ENCODE results near the gene EFR3B. TPM values are rescaled to one million over a fixed set of nuclear protein-coding genes. Genes with fewer than 3 reads are reported as not detected.
A peak's percentile ranks its signal among the peaks of the same experiment; 100 is the strongest.
"Not testable (repeated sequence)": the region's sequence is repeated elsewhere in the genome, so short reads cannot be mapped to it uniquely, and the experiment has no call there.

The EFR3B gene
- total and polyA plus RNA-seq, 4 donors: 14.4 to 47.6 (median 42.5) TPM

DNA sequence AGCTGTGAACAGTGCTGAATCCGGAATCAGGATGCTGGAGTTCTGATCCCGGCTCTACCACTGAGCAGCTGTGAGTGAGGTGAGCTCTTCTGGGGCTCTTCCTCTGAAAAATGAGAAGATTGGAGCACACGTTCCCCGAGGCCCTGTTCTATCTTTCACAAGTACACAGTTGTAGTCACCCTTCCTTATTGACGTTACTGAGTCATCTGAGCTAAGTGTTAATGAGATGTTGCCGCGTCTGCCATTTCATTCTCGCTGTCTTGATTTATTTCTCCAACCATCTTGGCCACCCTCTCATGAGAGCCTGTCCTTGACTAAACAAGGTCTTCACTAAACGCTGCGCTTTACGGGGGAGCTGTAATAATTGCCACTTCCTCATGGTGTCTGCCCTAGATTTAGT, 31.9 kb upstream of the EFR3B start:
- H3K36me3 ChIP-seq (ENCODE audit: control insufficient read depth, insufficient read depth, low read length): no peaks in the 10 kb centered on the region
- no peaks in the 10 kb centered on the region for H3K4me1 ChIP-seq (ENCODE audit: control insufficient read depth, insufficient read depth, low read length)
- 75% methylated on average over 2 of the region's 11 CpGs for WGBS (ENCODE audit: insufficient coverage)
- no peaks in the 10 kb centered on the region for H3K9me3 ChIP-seq (ENCODE audit: control insufficient read depth, insufficient read depth, low read length)
- H3K4me3 ChIP-seq (ENCODE audit: low read depth, low read length): no peak overlapping the region
- peak in 1 of 6 donors; percentile 18 for DNase-seq (ENCODE audit: low read depth in 4 of 6, low spot score in 6 of 6)
- no peaks in the 10 kb centered on the region for H3K27me3 ChIP-seq (ENCODE audit: control insufficient read depth, insufficient read depth, low read length)
- H3K27ac ChIP-seq (ENCODE audit: low read depth, low read length): no peak overlapping the region

DNA sequence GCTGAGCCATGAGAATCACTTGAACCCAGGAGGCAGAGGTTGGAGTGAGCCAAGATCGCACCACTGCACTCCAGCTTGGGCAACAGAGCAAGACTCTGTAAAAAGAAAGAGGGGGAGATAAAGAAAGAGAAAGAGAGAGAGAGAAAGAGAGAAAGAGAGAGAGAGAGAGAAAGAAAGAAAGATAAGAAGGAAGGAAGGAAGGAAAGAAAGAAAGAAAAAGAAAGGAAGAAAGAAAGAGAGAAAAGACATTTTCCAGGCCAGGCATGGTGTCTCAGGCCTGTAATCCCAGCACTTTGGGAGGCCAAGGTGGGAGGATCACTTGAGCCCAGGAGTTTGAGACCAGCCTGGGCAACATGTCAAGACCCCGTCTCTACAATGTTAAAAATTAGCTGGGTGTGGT, 30.5 kb upstream of the EFR3B start:
- H3K27me3 ChIP-seq (ENCODE audit: control insufficient read depth, insufficient read depth, low read length); H3K9me3 ChIP-seq (ENCODE audit: control insufficient read depth, insufficient read depth, low read length); H3K4me1 ChIP-seq (ENCODE audit: control insufficient read depth, insufficient read depth, low read length); DNase-seq (ENCODE audit: low read depth in 4 of 6, low spot score in 6 of 6); H3K36me3 ChIP-seq (ENCODE audit: control insufficient read depth, insufficient read depth, low read length); H3K4me3 ChIP-seq (ENCODE audit: low read depth, low read length); H3K27ac ChIP-seq (ENCODE audit: low read depth, low read length): not testable (repeated sequence)
- WGBS (ENCODE audit: insufficient coverage): 100% methylated on average over 2 of the region's 2 CpGs

DNA sequence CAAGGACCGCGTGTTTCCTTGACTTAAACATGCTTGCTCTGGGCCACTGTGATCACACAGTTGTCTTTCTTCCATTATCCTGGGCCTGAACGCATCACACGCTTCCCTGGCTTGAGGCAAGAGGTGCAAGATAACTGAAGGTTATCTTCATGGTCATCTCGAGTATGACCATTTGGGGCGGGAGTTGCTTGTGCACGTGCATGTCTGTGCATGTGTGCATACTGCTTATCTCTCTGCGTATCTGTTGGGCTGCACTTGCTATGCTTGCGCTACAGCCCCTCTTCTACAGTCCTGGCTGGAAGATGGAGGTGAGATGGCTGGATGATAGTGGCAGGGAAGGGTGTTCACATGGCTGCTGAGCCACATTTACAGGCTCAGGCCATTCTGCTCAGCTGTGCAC, 27.2 kb upstream of the EFR3B start:
- H3K4me3 ChIP-seq (ENCODE audit: low read depth, low read length): no peak overlapping the region
- H3K27ac ChIP-seq (ENCODE audit: low read depth, low read length): no peak overlapping the region
- H3K9me3 ChIP-seq (ENCODE audit: control insufficient read depth, insufficient read depth, low read length): no peaks in the 10 kb centered on the region
- WGBS (ENCODE audit: insufficient coverage): 97% methylated on average over 8 of the region's 9 CpGs
- no peaks in the 10 kb centered on the region for H3K36me3 ChIP-seq (ENCODE audit: control insufficient read depth, insufficient read depth, low read length)
- no peaks in the 10 kb centered on the region for H3K4me1 ChIP-seq (ENCODE audit: control insufficient read depth, insufficient read depth, low read length)
- DNase-seq (ENCODE audit: low read depth in 4 of 6, low spot score in 6 of 6): no peak
- H3K27me3 ChIP-seq (ENCODE audit: control insufficient read depth, insufficient read depth, low read length): no peaks in the 10 kb centered on the region

DNA sequence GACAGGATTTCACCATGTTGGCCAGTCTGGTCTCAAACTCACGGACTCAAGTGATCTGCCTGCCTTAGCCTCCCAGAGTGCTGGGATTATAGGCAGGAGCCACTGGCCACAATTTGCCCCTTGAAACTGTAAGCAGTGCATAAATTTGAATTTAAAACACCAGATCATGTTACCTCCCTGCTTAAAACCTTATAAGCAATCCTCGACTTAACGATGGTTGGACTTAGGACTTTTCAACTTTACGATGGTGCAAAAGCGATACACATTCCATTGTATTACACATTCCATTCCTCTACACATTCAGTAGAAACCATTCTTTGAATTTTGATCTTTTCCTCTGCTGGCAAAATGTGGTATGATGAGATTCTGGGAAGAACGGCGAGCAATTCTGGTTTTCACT, 23.2 kb upstream of the EFR3B start:
- Histone ChIP-seq H3K27me3 (ENCODE audit: control insufficient read depth, insufficient read depth, low read length) (no peaks in the 10 kb centered on the region), H3K4me1 (ENCODE audit: control insufficient read depth, insufficient read depth, low read length) (no peaks in the 10 kb centered on the region), H3K27ac (ENCODE audit: low read depth, low read length) (no peak overlapping the region), H3K36me3 (ENCODE audit: control insufficient read depth, insufficient read depth, low read length) (no peaks in the 10 kb centered on the region), H3K4me3 (ENCODE audit: low read depth, low read length) (no peak overlapping the region), H3K9me3 (ENCODE audit: control insufficient read depth, insufficient read depth, low read length) (no peaks in the 10 kb centered on the region)
- DNase-seq (ENCODE audit: low read depth in 4 of 6, low spot score in 6 of 6): no peak
- WGBS (ENCODE audit: insufficient coverage): 100% methylated on average over 3 of the region's 7 CpGs

DNA sequence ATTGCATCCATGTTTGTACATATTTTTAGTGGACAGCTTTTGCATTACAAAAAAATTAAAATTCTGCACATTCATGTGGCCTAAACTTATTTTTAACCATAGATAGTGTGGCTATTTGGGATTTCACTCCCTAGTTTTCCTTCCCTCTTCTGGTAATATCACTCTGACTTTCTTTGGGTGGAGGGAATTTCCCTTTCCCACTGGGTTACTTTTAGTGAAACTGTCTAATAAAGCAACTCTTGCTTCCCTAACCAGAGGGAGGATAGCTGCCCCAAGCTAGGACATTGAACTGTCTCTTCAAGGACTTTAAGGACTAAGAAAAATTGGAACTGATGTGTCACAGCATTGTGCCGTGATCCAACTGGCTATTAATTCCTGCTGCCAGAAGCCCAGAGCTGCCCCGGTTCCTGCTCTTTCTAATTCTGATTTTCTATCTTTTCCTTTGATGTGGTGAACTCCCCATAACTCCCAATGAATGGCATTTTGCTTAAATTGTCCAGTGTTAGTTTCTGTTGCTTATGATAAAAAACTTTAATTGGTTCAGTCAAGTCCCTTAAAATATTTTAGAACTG, 20.0 kb upstream of the EFR3B start:
- Histone ChIP-seq H3K27me3 (ENCODE audit: control insufficient read depth, insufficient read depth, low read length) (no peaks in the 10 kb centered on the region), H3K4me3 (ENCODE audit: low read depth, low read length) (no peak overlapping the region), H3K9me3 (ENCODE audit: control insufficient read depth, insufficient read depth, low read length) (no peaks in the 10 kb centered on the region), H3K36me3 (ENCODE audit: control insufficient read depth, insufficient read depth, low read length) (no peaks in the 10 kb centered on the region), H3K27ac (ENCODE audit: low read depth, low read length) (no peak overlapping the region), H3K4me1 (ENCODE audit: control insufficient read depth, insufficient read depth, low read length) (no peaks in the 10 kb centered on the region)
- DNase-seq (ENCODE audit: low read depth in 4 of 6, low spot score in 6 of 6): no peak
- no CpG with 5 or more reads among the region's 2 CpGs for WGBS (ENCODE audit: insufficient coverage)

DNA sequence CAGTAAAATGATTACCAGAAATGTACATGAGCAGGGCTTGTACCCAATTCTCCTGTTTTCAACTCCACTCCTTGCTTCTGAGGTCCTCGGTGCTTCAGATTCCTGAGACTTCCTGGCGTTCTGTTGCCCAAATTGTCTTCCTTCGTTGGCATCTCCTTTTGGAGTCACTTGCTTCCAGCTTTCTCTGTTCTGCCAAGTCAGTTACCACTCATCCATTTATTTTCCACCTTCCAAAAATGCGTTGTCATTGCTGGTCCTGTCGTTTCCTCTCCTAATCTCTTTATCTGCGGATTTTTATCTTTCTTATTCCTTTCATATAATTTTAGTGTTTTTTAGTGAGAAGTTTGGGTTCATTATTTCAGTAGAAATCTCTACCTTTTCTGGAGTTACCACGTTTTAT, 18.5 kb upstream of the EFR3B start:
- Histone ChIP-seq H3K4me3 (ENCODE audit: low read depth, low read length) (no peak overlapping the region), H3K27me3 (ENCODE audit: control insufficient read depth, insufficient read depth, low read length) (no peaks in the 10 kb centered on the region), H3K27ac (ENCODE audit: low read depth, low read length) (no peak overlapping the region), H3K9me3 (ENCODE audit: control insufficient read depth, insufficient read depth, low read length) (no peaks in the 10 kb centered on the region), H3K36me3 (ENCODE audit: control insufficient read depth, insufficient read depth, low read length) (no peaks in the 10 kb centered on the region), H3K4me1 (ENCODE audit: control insufficient read depth, insufficient read depth, low read length) (no peaks in the 10 kb centered on the region)
- WGBS (ENCODE audit: insufficient coverage): 82% methylated on average over 3 of the region's 7 CpGs
- DNase-seq (ENCODE audit: low read depth in 4 of 6, low spot score in 6 of 6): no peak

DNA sequence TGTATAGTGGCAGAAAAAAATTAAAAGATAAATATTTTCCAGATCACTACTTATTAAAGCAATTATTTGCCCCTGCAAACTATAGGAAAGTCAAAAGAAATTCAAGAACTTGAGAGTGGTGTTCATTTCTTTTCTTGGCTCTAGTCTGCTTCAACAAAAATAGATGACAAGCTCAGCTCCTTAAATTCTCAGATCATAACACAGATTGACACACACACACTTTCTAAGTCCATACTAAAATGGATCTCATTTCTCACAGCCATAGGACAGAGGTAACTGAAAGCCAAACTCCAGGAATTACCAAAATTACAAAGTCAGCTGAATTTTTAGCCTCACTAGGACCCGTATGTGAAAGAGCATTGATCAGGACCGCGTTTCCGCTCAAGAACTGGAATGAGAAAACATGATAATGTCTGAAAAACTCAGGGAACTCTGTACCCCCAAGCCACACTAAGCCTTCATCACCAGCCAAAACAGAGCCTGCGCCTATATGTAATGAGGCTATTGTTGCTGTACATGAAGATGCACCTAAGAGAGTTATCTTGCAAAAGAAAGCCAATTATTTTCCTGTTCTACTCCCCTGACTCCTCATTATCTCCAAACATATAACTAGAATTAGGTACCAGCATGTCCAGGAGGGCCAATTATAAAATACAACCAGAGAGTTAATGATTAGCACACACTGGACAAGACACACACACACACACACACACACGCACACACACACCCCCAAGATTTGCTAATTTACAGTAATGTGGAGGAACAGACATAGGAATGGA, 16.5 kb upstream of the EFR3B start:
- no peaks in the 10 kb centered on the region for H3K4me1 ChIP-seq (ENCODE audit: control insufficient read depth, insufficient read depth, low read length)
- H3K36me3 ChIP-seq (ENCODE audit: control insufficient read depth, insufficient read depth, low read length): no peaks in the 10 kb centered on the region
- no peak overlapping the region for H3K27ac ChIP-seq (ENCODE audit: low read depth, low read length)
- H3K27me3 ChIP-seq (ENCODE audit: control insufficient read depth, insufficient read depth, low read length): no peaks in the 10 kb centered on the region
- 67% methylated on average over 1 of the region's 6 CpGs for WGBS (ENCODE audit: insufficient coverage)
- peak in 1 of 6 donors; percentile 72 for DNase-seq (ENCODE audit: low read depth in 4 of 6, low spot score in 6 of 6)
- H3K4me3 ChIP-seq (ENCODE audit: low read depth, low read length): no peak overlapping the region
- no peaks in the 10 kb centered on the region for H3K9me3 ChIP-seq (ENCODE audit: control insufficient read depth, insufficient read depth, low read length)

DNA sequence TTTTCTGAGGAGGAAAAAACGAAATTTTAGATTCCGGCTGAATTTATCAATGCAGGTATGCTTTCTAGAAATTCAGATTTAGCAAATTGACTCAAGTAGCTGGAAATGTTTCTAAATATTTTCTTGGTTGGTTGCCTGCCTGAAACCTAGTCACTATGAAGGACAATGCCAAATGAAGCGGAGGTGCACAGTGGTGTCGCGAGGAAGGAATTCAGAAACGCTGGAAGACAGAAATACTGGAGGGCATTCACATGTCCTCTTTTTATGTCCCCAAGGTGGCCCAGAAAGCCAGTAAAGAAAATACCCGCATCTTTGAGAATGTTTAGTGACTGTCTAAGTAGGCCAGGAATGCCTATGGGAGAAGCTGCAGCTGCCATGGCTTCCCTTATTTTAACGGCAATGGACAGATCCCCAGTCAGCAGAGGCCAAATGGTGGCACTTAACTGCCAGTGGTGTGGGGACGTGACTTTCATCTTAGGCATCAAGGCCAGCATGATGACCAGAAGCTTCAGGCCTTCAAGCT, 15.8 kb upstream of the EFR3B start:
- no peaks in the 10 kb centered on the region for H3K27me3 ChIP-seq (ENCODE audit: control insufficient read depth, insufficient read depth, low read length)
- DNase-seq (ENCODE audit: low read depth in 4 of 6, low spot score in 6 of 6): no peak
- H3K4me3 ChIP-seq (ENCODE audit: low read depth, low read length): no peak overlapping the region
- WGBS (ENCODE audit: insufficient coverage): 79% methylated on average over 9 of the region's 9 CpGs
- no peaks in the 10 kb centered on the region for H3K4me1 ChIP-seq (ENCODE audit: control insufficient read depth, insufficient read depth, low read length)
- H3K36me3 ChIP-seq (ENCODE audit: control insufficient read depth, insufficient read depth, low read length): no peaks in the 10 kb centered on the region
- no peaks in the 10 kb centered on the region for H3K9me3 ChIP-seq (ENCODE audit: control insufficient read depth, insufficient read depth, low read length)
- H3K27ac ChIP-seq (ENCODE audit: low read depth, low read length): no peak overlapping the region

DNA sequence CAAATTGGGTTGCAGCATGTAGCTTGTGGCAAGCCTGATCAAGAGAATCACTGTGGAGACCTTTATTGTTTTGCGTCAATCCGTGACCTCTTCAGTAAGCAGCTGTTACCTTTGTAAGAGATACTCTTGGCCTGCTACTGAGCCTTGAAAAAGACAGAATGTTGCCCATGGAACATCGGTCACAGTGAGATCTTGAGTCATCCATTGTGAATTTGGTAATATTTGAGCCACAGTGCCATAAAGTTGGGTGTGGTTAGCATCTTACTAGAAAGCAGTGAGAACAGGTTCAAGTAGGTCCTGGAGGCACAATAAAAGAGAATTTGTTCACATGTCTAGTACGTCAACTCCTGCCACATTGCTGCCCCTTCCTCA, 12.7 kb upstream of the EFR3B start:
- WGBS (ENCODE audit: insufficient coverage): 71% methylated on average over 4 of the region's 4 CpGs

DNA sequence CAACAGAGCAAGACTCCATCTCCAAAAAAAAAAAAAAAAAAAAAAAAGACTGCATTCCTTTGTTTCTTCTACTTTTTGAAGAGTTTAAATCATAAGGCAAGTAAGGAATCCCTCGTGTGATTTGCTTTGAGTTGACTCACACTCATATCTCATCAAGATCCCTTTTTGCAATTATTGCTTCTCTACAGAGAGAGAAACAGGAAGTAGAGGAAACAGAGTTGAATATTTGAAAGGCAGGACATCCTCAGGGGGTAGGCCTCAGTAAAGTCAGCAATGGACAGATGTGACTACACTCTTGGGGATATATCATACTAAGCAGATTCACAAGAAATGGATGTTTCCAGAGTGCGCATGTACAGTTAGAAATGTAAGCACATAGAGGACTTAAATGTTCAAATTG, 11.2 kb upstream of the EFR3B start:
- H3K27me3 ChIP-seq (ENCODE audit: control insufficient read depth, insufficient read depth, low read length): no peaks in the 10 kb centered on the region
- WGBS (ENCODE audit: insufficient coverage): no CpG with 5 or more reads among the region's 2 CpGs
- no peak overlapping the region for H3K27ac ChIP-seq (ENCODE audit: low read depth, low read length)
- no peaks in the 10 kb centered on the region for H3K9me3 ChIP-seq (ENCODE audit: control insufficient read depth, insufficient read depth, low read length)
- peaks cover 2% of the 10 kb centered on the region for H3K36me3 ChIP-seq (ENCODE audit: control insufficient read depth, insufficient read depth, low read length)
- H3K4me3 ChIP-seq (ENCODE audit: low read depth, low read length): no peak overlapping the region
- DNase-seq (ENCODE audit: low read depth in 4 of 6, low spot score in 6 of 6): no peak
- H3K4me1 ChIP-seq (ENCODE audit: control insufficient read depth, insufficient read depth, low read length): no peaks in the 10 kb centered on the region

More for the DNA sequence above, 12.7 kb upstream of the EFR3B start:
- Histone ChIP-seq H3K27ac (ENCODE audit: low read depth, low read length) (no peak overlapping the region), H3K27me3 (ENCODE audit: control insufficient read depth, insufficient read depth, low read length) (no peaks in the 10 kb centered on the region), H3K4me3 (ENCODE audit: low read depth, low read length) (no peak overlapping the region), H3K36me3 (ENCODE audit: control insufficient read depth, insufficient read depth, low read length) (no peaks in the 10 kb centered on the region), H3K4me1 (ENCODE audit: control insufficient read depth, insufficient read depth, low read length) (no peaks in the 10 kb centered on the region), H3K9me3 (ENCODE audit: control insufficient read depth, insufficient read depth, low read length) (no peaks in the 10 kb centered on the region)
- DNase-seq (ENCODE audit: low read depth in 4 of 6, low spot score in 6 of 6): no peak

All from spinal cord (tissue), 10 donors.